ENCODE results near the gene MAPKAP1.

DNA sequence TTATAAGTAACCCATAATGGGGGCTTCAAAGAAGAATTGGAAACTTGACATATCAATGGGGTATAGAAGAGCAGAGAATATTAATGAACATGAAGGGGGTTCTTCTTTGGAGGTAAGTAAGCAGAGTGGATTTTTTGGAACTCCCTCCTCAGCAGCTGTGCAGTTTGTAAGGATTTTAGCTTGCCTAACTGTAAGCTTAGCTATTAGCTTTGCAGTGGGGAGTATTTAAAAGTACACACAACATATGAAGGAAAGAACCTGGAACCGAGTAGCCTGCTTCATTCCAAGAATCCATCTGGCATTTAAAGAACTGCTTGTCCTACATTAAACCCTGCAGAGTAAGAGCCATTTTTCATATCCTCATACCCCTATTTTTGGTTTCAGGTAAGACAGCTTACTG, 38.0 kb upstream of the MAPKAP1 start:
- TF ChIP-seq POLR2A (IDR thresholded peaks at IDR 0.05) (no peak), CTCF (IDR thresholded peaks at IDR 0.05) (no peak), POLR2AphosphoS5 (IDR thresholded peaks at IDR 0.05) (no peak), EP300 (IDR thresholded peaks at IDR 0.05) (no peak)
